ENCODE measurements around the gene PPP6R2.

Gene PPP6R2

DNA sequence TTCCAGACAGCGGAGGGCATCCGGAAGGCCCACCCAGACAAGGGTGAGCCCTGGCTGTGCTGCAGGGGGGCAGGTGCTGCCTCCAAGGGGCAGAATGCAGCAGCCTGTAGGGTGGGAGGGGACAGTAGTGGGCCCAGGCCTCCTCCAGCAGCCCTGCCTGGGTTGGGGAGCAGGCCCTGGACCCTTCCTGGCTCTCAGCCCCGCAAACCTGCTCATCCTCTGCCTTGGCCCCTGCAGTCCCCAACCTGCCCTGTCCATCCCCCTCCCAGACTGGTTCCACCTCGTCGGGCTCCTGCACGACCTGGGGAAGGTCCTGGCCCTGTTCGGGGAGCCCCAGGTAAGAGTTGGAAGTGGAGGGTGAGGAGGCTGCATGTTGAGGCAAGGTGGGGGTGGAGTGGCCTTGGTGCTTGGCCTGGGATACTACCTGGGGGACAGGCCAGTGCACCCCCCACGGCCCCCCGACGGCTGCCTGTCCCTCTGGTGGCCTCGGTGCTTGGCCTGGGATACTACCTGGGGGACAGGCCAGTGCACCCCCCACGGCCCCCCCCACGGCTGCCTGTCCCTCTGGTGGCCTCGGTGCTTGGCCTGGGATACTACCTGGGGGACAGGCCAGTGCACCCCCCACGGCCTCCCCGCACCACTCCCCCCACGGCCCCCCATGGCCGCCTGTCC is 145.0 kb downstream of the PPP6R2 start:
- Mint-ChIP-seq H3K36me3 (no peaks in the 10 kb centered on the region), H3K4me1 (peaks cover 7% of the 10 kb centered on the region), H3K4me3 (no peak overlapping the region), H3K9me3 (no peaks in the 10 kb centered on the region), H3K27me3 (no peaks in the 10 kb centered on the region), H3K27ac (no peak overlapping the region)

GRCh38 chr22:50488886-50489285 is 145.8 kb downstream of the PPP6R2 start:
- Mint-ChIP-seq H3K9me3 (no peaks in the 10 kb centered on the region), H3K4me3 (no peak overlapping the region), H3K27me3 (no peaks in the 10 kb centered on the region), H3K36me3 (no peaks in the 10 kb centered on the region), H3K27ac (no peak overlapping the region), H3K4me1 (peaks cover 7% of the 10 kb centered on the region)

- no peak overlapping the region for H3K27ac Mint-ChIP-seq
- no peaks in the 10 kb centered on the region for H3K27me3 Mint-ChIP-seq
- no peak overlapping the region for H3K4me3 Mint-ChIP-seq
- no peaks in the 10 kb centered on the region for H3K9me3 Mint-ChIP-seq
- H3K4me1 Mint-ChIP-seq, result peaks cover 7% of the 10 kb centered on the region
- H3K36me3 Mint-ChIP-seq, result no peaks in the 10 kb centered on the region
Measured at GRCh38 chr22:50489363-50490243, 146.5 kb downstream of the PPP6R2 start.

GRCh38 chr22:50490531-50491308 is 147.6 kb downstream of the PPP6R2 start:
- no peaks in the 10 kb centered on the region for H3K36me3 Mint-ChIP-seq
- no peak overlapping the region for H3K27ac Mint-ChIP-seq
- H3K4me3 Mint-ChIP-seq, result peak overlapping the region; percentile 38
- no peaks in the 10 kb centered on the region for H3K27me3 Mint-ChIP-seq
- H3K9me3 Mint-ChIP-seq, result no peaks in the 10 kb centered on the region
- peaks cover 7% of the 10 kb centered on the region for H3K4me1 Mint-ChIP-seq

Data from activated naive CD4-positive, alpha-beta T cell treated with anti-CD3 and anti-CD28 coated beads, Interleukin-2, amount 50 U/mL, for 24 hours (primary cell).